Transverse colon (tissue), 4 donors: ENCODE results near the gene ZMIZ1. TPM values are rescaled to one million over a fixed set of nuclear protein-coding genes. Genes with fewer than 3 reads are reported as not detected.

Source experiments
- DNase-seq: peaks from one replicate; pipeline ENCODE4 v3.0.0-alpha.2; 2019
- H3K27ac ChIP-seq, 4 donors: fragments of 200-600 bp; sonication (generic); 2 replicates each; pipeline ENCODE4 v1.5.1; 2016 to 2018; ENCODE audit warnings: inconsistent platforms in 4 of 4
- H3K27me3 ChIP-seq: fragments of 200-600 bp; sonication (generic); 2 replicates; pipeline ENCODE4 v1.5.1; 2017; ENCODE audit warnings: inconsistent platforms
- H3K36me3 ChIP-seq, 4 donors: fragments of 200-600 bp; sonication (generic); 2 replicates each; pipeline ENCODE4 v1.5.1; 2017 to 2019; ENCODE audit warnings: inconsistent platforms in 4 of 4
- H3K4me1 ChIP-seq, 4 donors: fragments of 200-600 bp; sonication (generic); 2 replicates each; pipeline ENCODE4 v1.5.1; 2017 to 2020; ENCODE audit warnings: inconsistent platforms in 4 of 4
- H3K4me3 ChIP-seq, 4 donors: fragments of 200-600 bp; sonication (generic); 1 replicate in 1 of 4; 2 replicates in 3 of 4; pipeline versions ENCODE4 v1.5.1 to v1.6.1; 2017 to 2019; ENCODE audit warnings: inconsistent platforms in 4 of 4
- H3K9me3 ChIP-seq, 2 donors: fragments of 200-600 bp; sonication (generic); 2 replicates each; pipeline ENCODE4 v1.5.1; 2017 to 2019; ENCODE audit warnings: inconsistent platforms in 2 of 2
- CTCF ChIP-seq, 5 experiments: fragments of 200-600 bp in 3 of 5; fragments of 450-650 bp in 2 of 5; sonication (generic) in 3 of 5; IDR thresholded peaks; 1 replicate in 2 of 5; 2 replicates in 3 of 5; pipeline ENCODE4 v1.5.1; 2016 to 2017; ENCODE audit warnings: antibody characterized with exemption in 5 of 5, inconsistent platforms in 3 of 5, mild to moderate bottlenecking in 2 of 5, moderate library complexity in 1 of 5
- EP300 ChIP-seq: sonication (generic); formaldehyde crosslinking; IDR thresholded peaks from one replicate; pipeline ENCODE4 v1.6.1; 2017; ENCODE audit warnings: antibody characterized with exemption, low read depth
- POLR2A ChIP-seq: fragments of 450-650 bp; IDR thresholded peaks from one replicate; pipeline ENCODE4 v1.6.1; 2016; ENCODE audit warnings: antibody characterized with exemption, mild to moderate bottlenecking, moderate library complexity
- POLR2AphosphoS5 ChIP-seq, 3 donors: sonication (generic); formaldehyde crosslinking; IDR thresholded peaks; one replicate each; pipeline ENCODE4 v1.6.1; 2016; ENCODE audit warnings: antibody characterized with exemption in 3 of 3
- WGBS, 2 donors: methylation state at CpG; one replicate each; pipeline ENCODE4 v1.1.5; 2018; ENCODE audit warnings: low coverage in 1 of 2; 5-methylcytosine and 5-hydroxymethylcytosine counted together
- in situ Hi-C, 4 donors: fragments of 200-750 bp; cut with MboI; loops; one replicate each; pipeline versions ENCODE4 v1.15.0 to v1.15.1; 2017; ENCODE audit warnings: low sequenced_read_pairs in 3 of 4, low pct_ligation_motif_present in 1 of 4, low pct_unique_long_range_greater_than_20kb in 1 of 4
- intact Hi-C: fragments of 100-400 bp; cut with DNase I; formaldehyde crosslinking; loops from one replicate; pipeline ENCODE4 v1.15.1; 2023; ENCODE audit warnings: low total_unique reads
- total RNA-seq, 4 donors: library from RNA; depleted of rRNA; stranded (reverse); fragments of >200 nt; gene quantifications; one replicate each; pipeline ENCODE4 v1.1.0, GENCODE V29; 2016

ZMIZ1 gene
- total RNA-seq, 4 donors from 2014 or later = 32.0 to 108 (median 63.0) TPM

GRCh38 chr10:79063661-79064492 lies 4.9 kb upstream of the ZMIZ1 start:
- H3K36me3 ChIP-seq = no peaks in the 10 kb centered on the region
- H3K27ac ChIP-seq = peak overlapping the region; percentile 7 to 46 (median 18)
- in situ Hi-C loops (no loop called here), intact Hi-C loops (loop anchor here (10.0 kb wide), 2 partner anchors 289 to 1019 kb away; no protein-coding TSS in a partner anchor)
- no peak overlapping the region for H3K4me3 ChIP-seq
- no peaks in the 10 kb centered on the region for H3K27me3 ChIP-seq
- no peak for TF ChIP-seq EP300
- TF ChIP-seq CTCF (IDR thresholded peaks at IDR 0.05) = no peak
- TF ChIP-seq POLR2A = no peak
- TF ChIP-seq POLR2AphosphoS5 (IDR thresholded peaks at IDR 0.05) = no peak
- no peaks in the 10 kb centered on the region for H3K9me3 ChIP-seq
- peak; percentile 65 for DNase-seq
- WGBS, 2 donors = 58 to 80% methylated on average over 3 to 8 of the region's 8 CpGs
- peaks cover 0 to 59% (median 41%) of the 10 kb centered on the region in 4 donors for H3K4me1 ChIP-seq

- H3K9me3 ChIP-seq = no peaks in the 10 kb centered on the region
- H3K27me3 ChIP-seq = no peaks in the 10 kb centered on the region
- intact Hi-C loops = loop anchor here (5.0 to 10.0 kb wide), 4 partner anchors 122 to 1020 kb away; no protein-coding TSS in a partner anchor
- no peak for TF ChIP-seq CTCF (IDR thresholded peaks at IDR 0.05)
- no peak for TF ChIP-seq POLR2AphosphoS5 (IDR thresholded peaks at IDR 0.05)
- no peak for TF ChIP-seq EP300
- TF ChIP-seq POLR2A = no peak
- no peaks in the 10 kb centered on the region for H3K36me3 ChIP-seq
- peaks cover 0 to 47% (median 30%) of the 10 kb centered on the region in 4 donors for H3K4me1 ChIP-seq
- peak overlapping the region in 1 of 4 donors; percentile 7 for H3K27ac ChIP-seq
- 100% methylated on average over 1 of the region's 2 CpGs; no CpG with 5 or more reads in 1 of the 2 donors for WGBS, 2 donors
- no peak for DNase-seq
- no peak overlapping the region for H3K4me3 ChIP-seq
- in situ Hi-C loops = no loop called here
Observed at GRCh38 chr10:79065091-79065551, 3.6 kb upstream of the ZMIZ1 start.

GRCh38 chr10:79065853-79066252 lies 2.9 kb upstream of the ZMIZ1 start:
- H3K4me1 ChIP-seq = peaks cover 0 to 40% (median 28%) of the 10 kb centered on the region in 4 donors
- in situ Hi-C loops = no loop called here
- 94% methylated on average over 2 of the region's 2 CpGs; no CpG with 5 or more reads in 1 of the 2 donors for WGBS, 2 donors

More at GRCh38 chr10:79065853-79066252, 2.9 kb upstream of the ZMIZ1 start:
- no peak for TF ChIP-seq CTCF (IDR thresholded peaks at IDR 0.05)
- TF ChIP-seq EP300 = no peak
- no peak for TF ChIP-seq POLR2A
- no peak for TF ChIP-seq POLR2AphosphoS5 (IDR thresholded peaks at IDR 0.05)
- no peak for DNase-seq
- no peaks in the 10 kb centered on the region for H3K27me3 ChIP-seq
- peak overlapping the region in 1 of 4 donors; percentile 99 for H3K27ac ChIP-seq
- H3K9me3 ChIP-seq = no peaks in the 10 kb centered on the region
- no peak overlapping the region for H3K4me3 ChIP-seq
- intact Hi-C loops = loop anchor here (5.0 to 10.0 kb wide), 4 partner anchors 121 to 1021 kb away; no protein-coding TSS in a partner anchor
- H3K36me3 ChIP-seq = no peaks in the 10 kb centered on the region
